ENCODE measurements around the gene ANKS1B.

Gene ANKS1B

GRCh38 chr12:99769396-99769980 lies 215.2 kb downstream of the ANKS1B start:
- TF ChIP-seq GATA2 (IDR thresholded peaks at IDR 0.05; ENCODE audit: low read depth, low read length), result no peak
- TF ChIP-seq GATA3 (IDR thresholded peaks at IDR 0.05; ENCODE audit: low read depth, low read length), result no peak

- TF ChIP-seq GATA2 (IDR thresholded peaks at IDR 0.05; ENCODE audit: low read depth, low read length) (no peak), GATA3 (IDR thresholded peaks at IDR 0.05; ENCODE audit: low read depth, low read length) (no peak)
Observed at GRCh38 chr12:99768758-99769157, 216.0 kb downstream of the ANKS1B start.

- TF ChIP-seq GATA2 (IDR thresholded peaks at IDR 0.05; ENCODE audit: low read depth, low read length), result no peak
- no peak for TF ChIP-seq GATA3 (IDR thresholded peaks at IDR 0.05; ENCODE audit: low read depth, low read length)
Observed at GRCh38 chr12:99767809-99768208, 216.9 kb downstream of the ANKS1B start.

GRCh38 chr12:99766408-99766807 lies 218.3 kb downstream of the ANKS1B start:
- no peak for TF ChIP-seq GATA3 (IDR thresholded peaks at IDR 0.05; ENCODE audit: low read depth, low read length)
- no peak for TF ChIP-seq GATA2 (IDR thresholded peaks at IDR 0.05; ENCODE audit: low read depth, low read length)

GRCh38 chr12:99765469-99766114 lies 219.1 kb downstream of the ANKS1B start:
- TF ChIP-seq GATA3 (IDR thresholded peaks at IDR 0.05; ENCODE audit: low read depth, low read length), result no peak
- no peak for TF ChIP-seq GATA2 (IDR thresholded peaks at IDR 0.05; ENCODE audit: low read depth, low read length)

GRCh38 chr12:99759444-99759843 lies 225.3 kb downstream of the ANKS1B start:
- TF ChIP-seq GATA2 (IDR thresholded peaks at IDR 0.05; ENCODE audit: low read depth, low read length), result no peak
- TF ChIP-seq GATA3 (IDR thresholded peaks at IDR 0.05; ENCODE audit: low read depth, low read length), result no peak

- TF ChIP-seq GATA2 (IDR thresholded peaks at IDR 0.05; ENCODE audit: low read depth, low read length) (no peak), GATA3 (IDR thresholded peaks at IDR 0.05; ENCODE audit: low read depth, low read length) (no peak)
Observed at GRCh38 chr12:99758997-99759396, 225.7 kb downstream of the ANKS1B start.

- TF ChIP-seq GATA2 (IDR thresholded peaks at IDR 0.05; ENCODE audit: low read depth, low read length) (no peak), GATA3 (IDR thresholded peaks at IDR 0.05; ENCODE audit: low read depth, low read length) (no peak)
Observed at GRCh38 chr12:99752740-99753139, 232.0 kb downstream of the ANKS1B start.

GRCh38 chr12:99746538-99746937 lies 238.2 kb downstream of the ANKS1B start:
- TF ChIP-seq GATA2 (IDR thresholded peaks at IDR 0.05; ENCODE audit: low read depth, low read length) (no peak), GATA3 (IDR thresholded peaks at IDR 0.05; ENCODE audit: low read depth, low read length) (no peak)

- TF ChIP-seq GATA2 (IDR thresholded peaks at IDR 0.05; ENCODE audit: low read depth, low read length) (no peak), GATA3 (IDR thresholded peaks at IDR 0.05; ENCODE audit: low read depth, low read length) (no peak)
Observed at GRCh38 chr12:99745895-99746294, 238.8 kb downstream of the ANKS1B start.

GRCh38 chr12:99745121-99745520 lies 239.6 kb downstream of the ANKS1B start:
- TF ChIP-seq GATA2 (IDR thresholded peaks at IDR 0.05; ENCODE audit: low read depth, low read length) (no peak), GATA3 (IDR thresholded peaks at IDR 0.05; ENCODE audit: low read depth, low read length) (no peak)

GRCh38 chr12:99736760-99737269 lies 247.9 kb downstream of the ANKS1B start:
- TF ChIP-seq GATA2 (IDR thresholded peaks at IDR 0.05; ENCODE audit: low read depth, low read length) (no peak), GATA3 (IDR thresholded peaks at IDR 0.05; ENCODE audit: low read depth, low read length) (no peak)

- TF ChIP-seq GATA2 (IDR thresholded peaks at IDR 0.05; ENCODE audit: low read depth, low read length), result no peak
Observed at GRCh38 chr12:99732131-99732530, 252.6 kb downstream of the ANKS1B start.

GRCh38 chr12:99722690-99723486 lies 261.8 kb downstream of the ANKS1B start:
- TF ChIP-seq GATA2 (IDR thresholded peaks at IDR 0.05; ENCODE audit: low read depth, low read length) (no peak), GATA3 (IDR thresholded peaks at IDR 0.05; ENCODE audit: low read depth, low read length) (no peak)

Measured in SH-SY5Y (cell line).